Loucy (cell line): ENCODE measurements around the gene MOCS3.

Experiments used
- H2AFZ ChIP-seq: fragments of 200-600 bp; sonication (generic); 2 replicates; pipeline ENCODE4 v1.6.0; 2016; ENCODE audit warnings: antibody characterized with exemption, mild to moderate bottlenecking, low read length, moderate library complexity
- H3F3A ChIP-seq: fragments of 200-600 bp; 2 replicates; pipeline ENCODE4 v1.6.0; 2016; ENCODE audit warnings: antibody characterized with exemption, low read depth, mild to moderate bottlenecking
- H3K27me3 ChIP-seq: fragments of 200-600 bp; sonication (generic); 2 replicates; pipeline ENCODE4 v1.6.1; 2014; ENCODE audit warnings: low read length, mild to moderate bottlenecking; ENCODE audit not compliant: insufficient read depth, poor library complexity, severe bottlenecking
- H3K36me3 ChIP-seq: fragments of 200-600 bp; sonication (generic); 2 replicates; pipeline ENCODE4 v1.6.1; 2016; ENCODE audit warnings: low read length; ENCODE audit not compliant: insufficient read depth
- H3K4me1 ChIP-seq: fragments of 200-600 bp; sonication (generic); 2 replicates; pipeline ENCODE4 v1.5.1; 2014; ENCODE audit warnings: low read length, mild to moderate bottlenecking; ENCODE audit not compliant: insufficient read depth, poor library complexity, severe bottlenecking
- H3K4me2 ChIP-seq: fragments of 200-600 bp; sonication (generic); 2 replicates; pipeline ENCODE4 v1.6.0; 2014; ENCODE audit warnings: antibody characterized with exemption, low read length, low read depth, mild to moderate bottlenecking; ENCODE audit not compliant: poor library complexity, severe bottlenecking
- H3K4me3 ChIP-seq: fragments of 200-600 bp; sonication (generic); 2 replicates; pipeline ENCODE4 v1.5.1; 2014; ENCODE audit warnings: low read length, mild to moderate bottlenecking, mixed read lengths; ENCODE audit not compliant: poor library complexity, severe bottlenecking
- H3K79me2 ChIP-seq: fragments of 200-600 bp; sonication (generic); 2 replicates; pipeline ENCODE4 v1.6.1; 2014; ENCODE audit warnings: low read length; ENCODE audit not compliant: insufficient read depth
- H3K9ac ChIP-seq: fragments of 200-600 bp; sonication (generic); 2 replicates; pipeline ENCODE4 v1.6.0; 2014; ENCODE audit warnings: mild to moderate bottlenecking, low read depth, low read length, moderate library complexity; ENCODE audit not compliant: poor library complexity, severe bottlenecking
- H3K9me2 ChIP-seq: fragments of 200-600 bp; sonication (generic); replicated peaks from 2 replicates; pipeline ENCODE4 v1.6.1; 2016; ENCODE audit warnings: low read depth, low read length, mixed read lengths
- H3K9me3 ChIP-seq: fragments of 200-600 bp; sonication (generic); 2 replicates; pipeline ENCODE4 v1.6.1; 2014; ENCODE audit warnings: mild to moderate bottlenecking, antibody characterized with exemption, low read length, low read depth; ENCODE audit not compliant: insufficient read depth
- H4K20me1 ChIP-seq: fragments of 200-600 bp; sonication (generic); 2 replicates; pipeline ENCODE4 v1.6.0; 2014; ENCODE audit warnings: antibody characterized with exemption, low read length, mild to moderate bottlenecking; ENCODE audit not compliant: insufficient read depth, poor library complexity, severe bottlenecking
- EZH2phosphoT487 ChIP-seq: fragments of 200-600 bp; IDR thresholded peaks from 2 replicates; pipeline ENCODE4 v1.6.1; 2018; ENCODE audit warnings: antibody characterized with exemption, mild to moderate bottlenecking, moderate library complexity, borderline replicate concordance
- TF ChIP-seq, protein P1 (sequence below): fragments of 200-600 bp; sonication (generic); conservative IDR thresholded peaks from 2 replicates; pipeline ENCODE4 v1.5.1; 2014; ENCODE audit warnings: mild to moderate bottlenecking, antibody characterized with exemption, low read length

MOCS3 gene

DNA sequence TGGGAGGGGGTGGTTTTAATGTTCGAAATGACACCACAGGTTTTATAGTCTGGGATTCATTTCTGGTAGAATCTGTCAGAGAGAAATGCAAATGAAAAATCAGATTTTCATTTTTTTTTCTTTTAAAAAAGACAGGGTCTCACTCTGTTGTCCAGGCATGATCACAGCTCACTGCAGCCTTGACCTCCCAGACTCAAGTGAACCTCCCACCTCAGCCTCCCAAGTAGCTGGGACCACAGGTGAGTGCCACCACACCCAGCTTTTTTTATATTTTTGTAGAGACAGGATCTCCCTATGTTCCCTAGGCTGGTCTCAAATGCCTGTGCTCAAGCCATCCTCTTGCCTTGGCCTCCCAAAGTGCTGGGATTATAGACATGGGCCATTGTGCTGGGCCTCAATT, 25.0 kb upstream of the MOCS3 start:
- Histone ChIP-seq H3K9me3 (no peaks in the 10 kb centered on the region), H3K36me3 (peaks cover 32% of the 10 kb centered on the region), H3K27me3 (no peaks in the 10 kb centered on the region), H3K4me3 (no peak overlapping the region), H3K4me1 (peaks cover 7% of the 10 kb centered on the region), H3F3A (peaks cover 9% of the 10 kb centered on the region; the same call in 1 of the 2 replicates), H3K9ac (no peak overlapping the region), H3K4me2 (no peak overlapping the region), H4K20me1 (peaks cover 12% of the 10 kb centered on the region), H3K9me2 (no peaks in the 10 kb centered on the region), H2AFZ (no peak overlapping the region), H3K79me2 (peaks cover 20% of the 10 kb centered on the region)
- TF ChIP-seq, protein P1, sequence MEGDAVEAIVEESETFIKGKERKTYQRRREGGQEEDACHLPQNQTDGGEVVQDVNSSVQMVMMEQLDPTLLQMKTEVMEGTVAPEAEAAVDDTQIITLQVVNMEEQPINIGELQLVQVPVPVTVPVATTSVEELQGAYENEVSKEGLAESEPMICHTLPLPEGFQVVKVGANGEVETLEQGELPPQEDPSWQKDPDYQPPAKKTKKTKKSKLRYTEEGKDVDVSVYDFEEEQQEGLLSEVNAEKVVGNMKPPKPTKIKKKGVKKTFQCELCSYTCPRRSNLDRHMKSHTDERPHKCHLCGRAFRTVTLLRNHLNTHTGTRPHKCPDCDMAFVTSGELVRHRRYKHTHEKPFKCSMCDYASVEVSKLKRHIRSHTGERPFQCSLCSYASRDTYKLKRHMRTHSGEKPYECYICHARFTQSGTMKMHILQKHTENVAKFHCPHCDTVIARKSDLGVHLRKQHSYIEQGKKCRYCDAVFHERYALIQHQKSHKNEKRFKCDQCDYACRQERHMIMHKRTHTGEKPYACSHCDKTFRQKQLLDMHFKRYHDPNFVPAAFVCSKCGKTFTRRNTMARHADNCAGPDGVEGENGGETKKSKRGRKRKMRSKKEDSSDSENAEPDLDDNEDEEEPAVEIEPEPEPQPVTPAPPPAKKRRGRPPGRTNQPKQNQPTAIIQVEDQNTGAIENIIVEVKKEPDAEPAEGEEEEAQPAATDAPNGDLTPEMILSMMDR: no peak
- TF ChIP-seq EZH2phosphoT487: no peak

DNA sequence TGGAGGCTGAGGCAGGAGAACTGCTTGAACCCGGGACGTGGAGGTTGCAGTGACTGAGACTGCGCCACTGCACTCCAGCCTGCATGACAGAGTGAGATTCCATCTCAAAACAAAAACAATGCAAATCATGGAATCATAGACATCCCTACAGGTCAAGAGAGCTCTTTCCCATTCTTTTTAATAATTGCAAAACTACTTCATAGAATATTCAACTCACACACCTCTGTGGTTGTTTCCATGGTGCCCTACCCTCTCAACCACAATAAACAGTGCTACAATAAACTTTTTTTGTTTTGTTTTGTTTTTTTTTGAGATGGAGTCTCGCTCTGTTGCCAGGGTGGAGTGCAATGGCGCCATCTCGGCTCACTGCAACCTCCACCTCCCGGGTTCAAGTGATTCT, 15.5 kb upstream of the MOCS3 start:
- Histone ChIP-seq H3K4me2 (no peak overlapping the region), H3K9me2 (no peaks in the 10 kb centered on the region), H3K9ac (no peak overlapping the region), H2AFZ (no peak overlapping the region), H3F3A (no peaks in the 10 kb centered on the region), H3K4me3 (no peak overlapping the region), H3K4me1 (no peaks in the 10 kb centered on the region), H3K36me3 (peaks cover 83% of the 10 kb centered on the region), H4K20me1 (no peaks in the 10 kb centered on the region), H3K27me3 (no peaks in the 10 kb centered on the region), H3K79me2 (no peaks in the 10 kb centered on the region), H3K9me3 (no peaks in the 10 kb centered on the region)
- TF ChIP-seq, protein P1: no peak
- no peak for TF ChIP-seq EZH2phosphoT487

DNA sequence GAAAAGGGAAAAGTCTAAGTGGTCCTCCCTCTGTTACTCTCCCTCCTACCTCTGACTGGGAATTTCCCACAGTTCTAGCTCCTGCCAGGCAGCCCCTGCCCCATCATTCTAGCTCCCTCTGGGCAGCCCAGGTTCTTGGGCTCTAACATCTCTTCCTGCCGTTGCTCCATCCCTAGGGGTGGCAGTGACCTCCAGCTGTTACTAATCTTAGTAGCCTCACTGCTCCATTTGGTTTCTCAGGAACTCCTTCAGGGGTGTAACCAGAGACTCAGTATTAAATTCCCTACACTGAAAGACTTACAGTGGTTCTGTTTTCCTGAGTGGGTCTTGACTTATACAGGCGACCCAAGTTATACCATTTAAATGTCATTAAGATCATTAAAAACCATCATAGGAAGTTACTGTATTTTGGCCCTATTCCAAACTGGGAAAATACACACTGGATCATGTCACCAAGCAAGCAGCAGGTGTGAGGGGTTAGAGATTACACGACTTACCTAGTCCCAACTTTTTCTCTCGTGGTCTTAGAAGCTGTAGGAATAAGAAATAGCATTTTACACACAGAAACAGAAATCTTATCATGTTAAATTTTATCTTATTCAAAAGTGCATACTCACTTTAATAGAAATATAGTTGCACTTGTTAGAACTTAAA, 10.4 kb upstream of the MOCS3 start:
- TF ChIP-seq, protein P1: no peak
- no peak for TF ChIP-seq EZH2phosphoT487
- no peak overlapping the region for H3K4me2 ChIP-seq
- H4K20me1 ChIP-seq: peaks cover 22% of the 10 kb centered on the region
- H3K9ac ChIP-seq: no peak overlapping the region
- H3K4me3 ChIP-seq: no peak overlapping the region
- no peaks in the 10 kb centered on the region for H3K9me2 ChIP-seq
- no peak overlapping the region for H2AFZ ChIP-seq
- no peaks in the 10 kb centered on the region for H3K9me3 ChIP-seq
- peaks cover 4% of the 10 kb centered on the region for H3K4me1 ChIP-seq
- no peaks in the 10 kb centered on the region for H3F3A ChIP-seq
- peaks cover 20% of the 10 kb centered on the region for H3K79me2 ChIP-seq
- no peaks in the 10 kb centered on the region for H3K27me3 ChIP-seq
- H3K36me3 ChIP-seq: peaks cover 87% of the 10 kb centered on the region
